Measurements from ENCODE around the gene DAD1. TPM values are rescaled to one million over a fixed set of nuclear protein-coding genes. Genes with fewer than 3 reads are reported as not detected.

Gene DAD1
- total and polyA plus RNA-seq, 2 of the 8 experiments (the other 6 are each of a cell fraction or from before 2014, with no cell fraction given): 131 to 440 TPM

DNA sequence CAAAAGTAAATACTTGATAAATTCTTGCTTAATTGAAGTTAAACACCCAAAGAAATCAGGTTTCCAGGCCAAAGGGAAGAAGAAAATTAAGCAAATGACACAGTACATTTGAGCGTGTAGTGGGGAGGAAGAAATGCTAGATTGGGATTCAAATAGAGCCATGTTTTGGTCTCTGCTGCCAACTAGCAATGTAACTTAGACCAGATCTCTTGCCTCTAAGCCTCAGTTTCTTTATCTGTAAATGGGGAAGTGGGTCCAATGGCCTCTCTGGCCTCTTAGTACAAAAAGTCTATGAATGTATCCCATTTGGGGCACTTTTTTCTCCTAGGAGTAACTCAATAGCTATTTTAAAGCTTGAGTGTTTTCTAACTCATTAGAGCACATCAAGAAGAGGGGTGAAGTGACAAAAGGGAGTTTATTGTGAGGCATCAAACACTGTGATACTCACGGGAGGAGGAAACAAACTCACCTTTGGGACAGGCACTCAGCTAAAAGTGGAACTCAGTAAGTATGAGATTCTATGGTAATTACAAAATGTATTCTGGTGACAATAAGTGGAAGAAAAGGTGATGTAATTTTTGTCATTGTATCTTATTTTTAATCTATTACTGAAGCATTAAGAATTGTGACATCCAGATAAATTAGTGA is 55.8 kb downstream of the DAD1 start (continued):
- TF ChIP-seq, protein P1, sequence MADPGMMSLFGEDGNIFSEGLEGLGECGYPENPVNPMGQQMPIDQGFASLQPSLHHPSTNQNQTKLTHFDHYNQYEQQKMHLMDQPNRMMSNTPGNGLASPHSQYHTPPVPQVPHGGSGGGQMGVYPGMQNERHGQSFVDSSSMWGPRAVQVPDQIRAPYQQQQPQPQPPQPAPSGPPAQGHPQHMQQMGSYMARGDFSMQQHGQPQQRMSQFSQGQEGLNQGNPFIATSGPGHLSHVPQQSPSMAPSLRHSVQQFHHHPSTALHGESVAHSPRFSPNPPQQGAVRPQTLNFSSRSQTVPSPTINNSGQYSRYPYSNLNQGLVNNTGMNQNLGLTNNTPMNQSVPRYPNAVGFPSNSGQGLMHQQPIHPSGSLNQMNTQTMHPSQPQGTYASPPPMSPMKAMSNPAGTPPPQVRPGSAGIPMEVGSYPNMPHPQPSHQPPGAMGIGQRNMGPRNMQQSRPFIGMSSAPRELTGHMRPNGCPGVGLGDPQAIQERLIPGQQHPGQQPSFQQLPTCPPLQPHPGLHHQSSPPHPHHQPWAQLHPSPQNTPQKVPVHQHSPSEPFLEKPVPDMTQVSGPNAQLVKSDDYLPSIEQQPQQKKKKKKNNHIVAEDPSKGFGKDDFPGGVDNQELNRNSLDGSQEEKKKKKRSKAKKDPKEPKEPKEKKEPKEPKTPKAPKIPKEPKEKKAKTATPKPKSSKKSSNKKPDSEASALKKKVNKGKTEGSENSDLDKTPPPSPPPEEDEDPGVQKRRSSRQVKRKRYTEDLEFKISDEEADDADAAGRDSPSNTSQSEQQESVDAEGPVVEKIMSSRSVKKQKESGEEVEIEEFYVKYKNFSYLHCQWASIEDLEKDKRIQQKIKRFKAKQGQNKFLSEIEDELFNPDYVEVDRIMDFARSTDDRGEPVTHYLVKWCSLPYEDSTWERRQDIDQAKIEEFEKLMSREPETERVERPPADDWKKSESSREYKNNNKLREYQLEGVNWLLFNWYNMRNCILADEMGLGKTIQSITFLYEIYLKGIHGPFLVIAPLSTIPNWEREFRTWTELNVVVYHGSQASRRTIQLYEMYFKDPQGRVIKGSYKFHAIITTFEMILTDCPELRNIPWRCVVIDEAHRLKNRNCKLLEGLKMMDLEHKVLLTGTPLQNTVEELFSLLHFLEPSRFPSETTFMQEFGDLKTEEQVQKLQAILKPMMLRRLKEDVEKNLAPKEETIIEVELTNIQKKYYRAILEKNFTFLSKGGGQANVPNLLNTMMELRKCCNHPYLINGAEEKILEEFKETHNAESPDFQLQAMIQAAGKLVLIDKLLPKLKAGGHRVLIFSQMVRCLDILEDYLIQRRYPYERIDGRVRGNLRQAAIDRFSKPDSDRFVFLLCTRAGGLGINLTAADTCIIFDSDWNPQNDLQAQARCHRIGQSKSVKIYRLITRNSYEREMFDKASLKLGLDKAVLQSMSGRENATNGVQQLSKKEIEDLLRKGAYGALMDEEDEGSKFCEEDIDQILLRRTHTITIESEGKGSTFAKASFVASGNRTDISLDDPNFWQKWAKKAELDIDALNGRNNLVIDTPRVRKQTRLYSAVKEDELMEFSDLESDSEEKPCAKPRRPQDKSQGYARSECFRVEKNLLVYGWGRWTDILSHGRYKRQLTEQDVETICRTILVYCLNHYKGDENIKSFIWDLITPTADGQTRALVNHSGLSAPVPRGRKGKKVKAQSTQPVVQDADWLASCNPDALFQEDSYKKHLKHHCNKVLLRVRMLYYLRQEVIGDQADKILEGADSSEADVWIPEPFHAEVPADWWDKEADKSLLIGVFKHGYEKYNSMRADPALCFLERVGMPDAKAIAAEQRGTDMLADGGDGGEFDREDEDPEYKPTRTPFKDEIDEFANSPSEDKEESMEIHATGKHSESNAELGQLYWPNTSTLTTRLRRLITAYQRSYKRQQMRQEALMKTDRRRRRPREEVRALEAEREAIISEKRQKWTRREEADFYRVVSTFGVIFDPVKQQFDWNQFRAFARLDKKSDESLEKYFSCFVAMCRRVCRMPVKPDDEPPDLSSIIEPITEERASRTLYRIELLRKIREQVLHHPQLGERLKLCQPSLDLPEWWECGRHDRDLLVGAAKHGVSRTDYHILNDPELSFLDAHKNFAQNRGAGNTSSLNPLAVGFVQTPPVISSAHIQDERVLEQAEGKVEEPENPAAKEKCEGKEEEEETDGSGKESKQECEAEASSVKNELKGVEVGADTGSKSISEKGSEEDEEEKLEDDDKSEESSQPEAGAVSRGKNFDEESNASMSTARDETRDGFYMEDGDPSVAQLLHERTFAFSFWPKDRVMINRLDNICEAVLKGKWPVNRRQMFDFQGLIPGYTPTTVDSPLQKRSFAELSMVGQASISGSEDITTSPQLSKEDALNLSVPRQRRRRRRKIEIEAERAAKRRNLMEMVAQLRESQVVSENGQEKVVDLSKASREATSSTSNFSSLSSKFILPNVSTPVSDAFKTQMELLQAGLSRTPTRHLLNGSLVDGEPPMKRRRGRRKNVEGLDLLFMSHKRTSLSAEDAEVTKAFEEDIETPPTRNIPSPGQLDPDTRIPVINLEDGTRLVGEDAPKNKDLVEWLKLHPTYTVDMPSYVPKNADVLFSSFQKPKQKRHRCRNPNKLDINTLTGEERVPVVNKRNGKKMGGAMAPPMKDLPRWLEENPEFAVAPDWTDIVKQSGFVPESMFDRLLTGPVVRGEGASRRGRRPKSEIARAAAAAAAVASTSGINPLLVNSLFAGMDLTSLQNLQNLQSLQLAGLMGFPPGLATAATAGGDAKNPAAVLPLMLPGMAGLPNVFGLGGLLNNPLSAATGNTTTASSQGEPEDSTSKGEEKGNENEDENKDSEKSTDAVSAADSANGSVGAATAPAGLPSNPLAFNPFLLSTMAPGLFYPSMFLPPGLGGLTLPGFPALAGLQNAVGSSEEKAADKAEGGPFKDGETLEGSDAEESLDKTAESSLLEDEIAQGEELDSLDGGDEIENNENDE (IDR thresholded peaks at IDR 0.05; ENCODE audit: insufficient replicate concordance, low read length): no peak
- no peak for TF ChIP-seq RXRA (IDR thresholded peaks at IDR 0.05; ENCODE audit: insufficient read depth, low read depth, low read length)
- no peak for TF ChIP-seq GTF2F1 (IDR thresholded peaks at IDR 0.05; ENCODE audit: borderline replicate concordance, low read depth, low read length)
- TF ChIP-seq, protein P2, sequence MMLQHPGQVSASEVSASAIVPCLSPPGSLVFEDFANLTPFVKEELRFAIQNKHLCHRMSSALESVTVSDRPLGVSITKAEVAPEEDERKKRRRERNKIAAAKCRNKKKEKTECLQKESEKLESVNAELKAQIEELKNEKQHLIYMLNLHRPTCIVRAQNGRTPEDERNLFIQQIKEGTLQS (IDR thresholded peaks at IDR 0.05; ENCODE audit: insufficient read depth, low read depth, low read length): no peak
- TF ChIP-seq CHD2 (IDR thresholded peaks at IDR 0.05; ENCODE audit: low read length): no peak
- TF ChIP-seq MAFK (IDR thresholded peaks at IDR 0.05; ENCODE audit: low read depth, low read length): no peak
- TF ChIP-seq EZH2 (IDR thresholded peaks at IDR 0.05; ENCODE audit: low read depth, low read length, severe bottlenecking): no peak
- no peak for TF ChIP-seq SRF (IDR thresholded peaks at IDR 0.05; ENCODE audit: low read depth, low read length)
- no peak for TF ChIP-seq CTBP2 (IDR thresholded peaks at IDR 0.05; ENCODE audit: borderline replicate concordance, insufficient read depth, insufficient read length, low read length)
- no peak for TF ChIP-seq CBX5 (IDR thresholded peaks at IDR 0.05; ENCODE audit: low read depth, low read length)
